ENCODE measurements around the gene DPP10.

Gene DPP10

GRCh38 chr2:114472246-114472645, 29.8 kb downstream of the DPP10 start:
- Histone ChIP-seq H4K8ac (ENCODE audit: low read depth, low read length) (no peak overlapping the region), H4K12ac (ENCODE audit: low read depth, low read length) (no peak overlapping the region), H3K27ac (ENCODE audit: low read depth, low read length) (no peak overlapping the region), H3K4me2 (ENCODE audit: low read length) (no peak overlapping the region), H2AK5ac (ENCODE audit: low read length) (no peak overlapping the region), H3K9me3 (ENCODE audit: insufficient read depth, low read depth, low read length) (no peaks in the 10 kb centered on the region), H3K36me3 (ENCODE audit: control insufficient read depth in 1 of 2, insufficient read depth in 2 of 2, low read length in 2 of 2) (no peaks in the 10 kb centered on the region), H3K79me1 (ENCODE audit: low read length) (no peaks in the 10 kb centered on the region), H2AFZ (ENCODE audit: insufficient read depth, low read length, poor library complexity) (no peak overlapping the region), H3K4me3 (ENCODE audit: low read depth, low read length) (no peak overlapping the region), H2BK120ac (ENCODE audit: insufficient read depth, low read length, poor library complexity) (no peak overlapping the region), H3K14ac (ENCODE audit: low read length) (no peak overlapping the region), H2BK5ac (ENCODE audit: low read depth, low read length, poor library complexity) (no peak overlapping the region), H2BK12ac (ENCODE audit: low read length) (no peak overlapping the region), H4K91ac (ENCODE audit: low read depth, low read length) (no peak overlapping the region), H3K4ac (ENCODE audit: low read depth, low read length) (no peak overlapping the region), H3K27me3 (ENCODE audit: insufficient read depth, low read length) (no peaks in the 10 kb centered on the region), H3K79me2 (ENCODE audit: control insufficient read depth, insufficient read depth, low read length, poor library complexity) (no peaks in the 10 kb centered on the region), H3K9ac (ENCODE audit: low read length) (no peak overlapping the region), H3K4me1 (ENCODE audit: control insufficient read depth in 1 of 2, insufficient read depth in 2 of 2, low read length in 2 of 2) (no peaks in the 10 kb centered on the region), H3K18ac (ENCODE audit: low read length) (no peak overlapping the region), H3K23ac (ENCODE audit: low read length) (no peak overlapping the region)
- WGBS (ENCODE audit: extremely low coverage, insufficient coverage, insufficient read length), result no CpG with 5 or more reads among the region's 3 CpGs
- no peak for DNase-seq

- H2BK120ac ChIP-seq (ENCODE audit: insufficient read depth, low read length, poor library complexity), result no peak overlapping the region
- no peak overlapping the region for H3K9ac ChIP-seq (ENCODE audit: low read length)
- no peak overlapping the region for H3K14ac ChIP-seq (ENCODE audit: low read length)
- no peak overlapping the region for H3K4me3 ChIP-seq (ENCODE audit: low read depth, low read length)
- no peak overlapping the region for H4K8ac ChIP-seq (ENCODE audit: low read depth, low read length)
- no peak overlapping the region for H2AFZ ChIP-seq (ENCODE audit: insufficient read depth, low read length, poor library complexity)
- H2BK12ac ChIP-seq (ENCODE audit: low read length), result no peak overlapping the region
- DNase-seq, result no peak
- no peak overlapping the region for H4K12ac ChIP-seq (ENCODE audit: low read depth, low read length)
- no peak overlapping the region for H4K91ac ChIP-seq (ENCODE audit: low read depth, low read length)
- no peaks in the 10 kb centered on the region for H3K4me1 ChIP-seq (ENCODE audit: control insufficient read depth in 1 of 2, insufficient read depth in 2 of 2, low read length in 2 of 2)
- H3K79me1 ChIP-seq (ENCODE audit: low read length), result no peaks in the 10 kb centered on the region
- H3K79me2 ChIP-seq (ENCODE audit: control insufficient read depth, insufficient read depth, low read length, poor library complexity), result no peaks in the 10 kb centered on the region
- no peak overlapping the region for H2BK5ac ChIP-seq (ENCODE audit: low read depth, low read length, poor library complexity)
- WGBS (ENCODE audit: extremely low coverage, insufficient coverage, insufficient read length), result no CpG with 5 or more reads among the region's 1 CpG
- no peak overlapping the region for H3K4me2 ChIP-seq (ENCODE audit: low read length)
- no peaks in the 10 kb centered on the region for H3K27me3 ChIP-seq (ENCODE audit: insufficient read depth, low read length)
- no peaks in the 10 kb centered on the region for H3K36me3 ChIP-seq (ENCODE audit: control insufficient read depth in 1 of 2, insufficient read depth in 2 of 2, low read length in 2 of 2)
- H3K23ac ChIP-seq (ENCODE audit: low read length), result no peak overlapping the region
- H3K27ac ChIP-seq (ENCODE audit: low read depth, low read length), result no peak overlapping the region
- H3K9me3 ChIP-seq (ENCODE audit: insufficient read depth, low read depth, low read length), result no peaks in the 10 kb centered on the region
- H2AK5ac ChIP-seq (ENCODE audit: low read length), result no peak overlapping the region
- H3K18ac ChIP-seq (ENCODE audit: low read length), result no peak overlapping the region
- no peak overlapping the region for H3K4ac ChIP-seq (ENCODE audit: low read depth, low read length)
These were observed 30.3 kb downstream of the DPP10 start for GRCh38 chr2:114472726-114473125.

- DNase-seq, result no peak
- Histone ChIP-seq H2BK120ac (ENCODE audit: insufficient read depth, low read length, poor library complexity) (no peak overlapping the region), H3K4ac (ENCODE audit: low read depth, low read length) (no peak overlapping the region), H2AK5ac (ENCODE audit: low read length) (no peak overlapping the region), H3K36me3 (ENCODE audit: control insufficient read depth in 1 of 2, insufficient read depth in 2 of 2, low read length in 2 of 2) (no peaks in the 10 kb centered on the region), H3K9ac (ENCODE audit: low read length) (no peak overlapping the region), H4K91ac (ENCODE audit: low read depth, low read length) (no peak overlapping the region), H3K27ac (ENCODE audit: low read depth, low read length) (no peak overlapping the region), H2BK5ac (ENCODE audit: low read depth, low read length, poor library complexity) (no peak overlapping the region), H3K4me1 (ENCODE audit: control insufficient read depth in 1 of 2, insufficient read depth in 2 of 2, low read length in 2 of 2) (no peaks in the 10 kb centered on the region), H4K12ac (ENCODE audit: low read depth, low read length) (no peak overlapping the region), H3K79me2 (ENCODE audit: control insufficient read depth, insufficient read depth, low read length, poor library complexity) (no peaks in the 10 kb centered on the region), H4K8ac (ENCODE audit: low read depth, low read length) (no peak overlapping the region), H3K23ac (ENCODE audit: low read length) (no peak overlapping the region), H3K27me3 (ENCODE audit: insufficient read depth, low read length) (no peaks in the 10 kb centered on the region), H2BK12ac (ENCODE audit: low read length) (no peak overlapping the region), H3K9me3 (ENCODE audit: insufficient read depth, low read depth, low read length) (no peaks in the 10 kb centered on the region), H3K4me2 (ENCODE audit: low read length) (no peak overlapping the region), H3K18ac (ENCODE audit: low read length) (no peak overlapping the region), H3K14ac (ENCODE audit: low read length) (no peak overlapping the region), H3K4me3 (ENCODE audit: low read depth, low read length) (no peak overlapping the region), H2AFZ (ENCODE audit: insufficient read depth, low read length, poor library complexity) (no peak overlapping the region), H3K79me1 (ENCODE audit: low read length) (no peaks in the 10 kb centered on the region)
- WGBS (ENCODE audit: extremely low coverage, insufficient coverage, insufficient read length), result no CpG with 5 or more reads among the region's 3 CpGs
These were observed 46.5 kb downstream of the DPP10 start for GRCh38 chr2:114488841-114489530.

GRCh38 chr2:114495046-114495445, 52.6 kb downstream of the DPP10 start:
- no peaks in the 10 kb centered on the region for H3K27me3 ChIP-seq (ENCODE audit: insufficient read depth, low read length)
- no peaks in the 10 kb centered on the region for H3K79me1 ChIP-seq (ENCODE audit: low read length)
- no peak overlapping the region for H4K91ac ChIP-seq (ENCODE audit: low read depth, low read length)
- H3K79me2 ChIP-seq (ENCODE audit: control insufficient read depth, insufficient read depth, low read length, poor library complexity), result no peaks in the 10 kb centered on the region
- H4K12ac ChIP-seq (ENCODE audit: low read depth, low read length), result no peak overlapping the region
- H2BK12ac ChIP-seq (ENCODE audit: low read length), result no peak overlapping the region
- no peak overlapping the region for H2AFZ ChIP-seq (ENCODE audit: insufficient read depth, low read length, poor library complexity)
- no peak overlapping the region for H2BK5ac ChIP-seq (ENCODE audit: low read depth, low read length, poor library complexity)
- H3K9me3 ChIP-seq (ENCODE audit: insufficient read depth, low read depth, low read length), result no peaks in the 10 kb centered on the region
- no peak overlapping the region for H3K27ac ChIP-seq (ENCODE audit: low read depth, low read length)
- H3K14ac ChIP-seq (ENCODE audit: low read length), result no peak overlapping the region
- no peak overlapping the region for H3K23ac ChIP-seq (ENCODE audit: low read length)
- H2AK5ac ChIP-seq (ENCODE audit: low read length), result no peak overlapping the region
- no peak overlapping the region for H3K4ac ChIP-seq (ENCODE audit: low read depth, low read length)
- H3K4me2 ChIP-seq (ENCODE audit: low read length), result no peak overlapping the region
- H4K8ac ChIP-seq (ENCODE audit: low read depth, low read length), result no peak overlapping the region
- no peak overlapping the region for H3K4me3 ChIP-seq (ENCODE audit: low read depth, low read length)
- no peaks in the 10 kb centered on the region for H3K36me3 ChIP-seq (ENCODE audit: control insufficient read depth in 1 of 2, insufficient read depth in 2 of 2, low read length in 2 of 2)
- no peak overlapping the region for H2BK120ac ChIP-seq (ENCODE audit: insufficient read depth, low read length, poor library complexity)
- DNase-seq, result no peak
- H3K9ac ChIP-seq (ENCODE audit: low read length), result no peak overlapping the region
- H3K18ac ChIP-seq (ENCODE audit: low read length), result no peak overlapping the region
- H3K4me1 ChIP-seq (ENCODE audit: control insufficient read depth in 1 of 2, insufficient read depth in 2 of 2, low read length in 2 of 2), result no peaks in the 10 kb centered on the region
- 100% methylated on average over 1 of the region's 1 CpG for WGBS (ENCODE audit: extremely low coverage, insufficient coverage, insufficient read length)
